IMR-90 (cell line): Measurements from ENCODE around the gene CDK5. TPM values are rescaled to one million over a fixed set of nuclear protein-coding genes. Genes with fewer than 3 reads are reported as not detected.

Source experiments
- CHD1 ChIP-seq: IDR thresholded peaks from 2 replicates; pipeline ENCODE4 v1.6.1; 2012; ENCODE audit warnings: low read depth, low read length, improper control_type of control experiment
- ELK1 ChIP-seq: fragments of 150-350 bp; IDR thresholded peaks from 2 replicates; pipeline ENCODE4 v1.6.1; 2016; ENCODE audit warnings: low read depth, mild to moderate bottlenecking, low read length, moderate library complexity, borderline replicate concordance
- RAD21 ChIP-seq: IDR thresholded peaks from 2 replicates; pipeline ENCODE4 v1.6.1; 2012; ENCODE audit warnings: low read length, improper control_type of control experiment
- RCOR1 ChIP-seq: IDR thresholded peaks from 2 replicates; pipeline ENCODE4 v1.6.1; 2012; ENCODE audit warnings: mild to moderate bottlenecking, low read length, improper control_type of control experiment; ENCODE audit not compliant: insufficient replicate concordance
- USF2 ChIP-seq: fragments of 150-350 bp; IDR thresholded peaks from 2 replicates; pipeline ENCODE4 v1.6.1; 2017; ENCODE audit warnings: mild to moderate bottlenecking, antibody characterized with exemption, low read length, low read depth
- polyA plus RNA-seq, 3 experiments: library from polyadenylated mRNA; depleted of rRNA; stranded (reverse); fragments of >200 nt; gene quantifications; 2 replicates each; pipeline ENCODE4 v1.2.3, GENCODE V29; 2012; ENCODE audit warnings: low replicate concordance in 1 of 3
- total RNA-seq: library from RNA; depleted of rRNA; stranded (reverse); fragments of >200 nt; gene quantifications from 2 replicates; pipeline ENCODE4 v1.2.3, GENCODE V29; 2012

The CDK5 gene
- total and polyA plus RNA-seq, 2 of the 4 experiments (the other 2 are of a cell fraction), result 22.4 to 34.8 TPM

- TF ChIP-seq ELK1 (no peak), RAD21 (no peak), RCOR1 (no peak), CHD1 (no peak), USF2 (no peak)
Measured at GRCh38 chr7:151066273-151066974, 8.7 kb upstream of the CDK5 start (continued).
